Brain microvascular endothelial cell (primary cell): ENCODE results near the gene RNF126.
"Not testable (repeated sequence)": the region's sequence is repeated elsewhere in the genome, so short reads cannot be mapped to it uniquely, and the experiment has no call there.

ENCODE experiments used
- DNase-seq: peaks from one replicate; pipeline ENCODE4 v3.0.0-alpha.2; 2020
- H3K27ac ChIP-seq: fragments of 250-450 bp; sonication (Bioruptor Pico); 2 replicates; pipeline ENCODE4 v1.5.1; 2020; ENCODE audit warnings: mild to moderate bottlenecking, moderate library complexity
- H3K27me3 ChIP-seq: fragments of 250-450 bp; sonication (Bioruptor Pico); replicated peaks from 2 replicates; pipeline ENCODE4 v1.5.1; 2020; ENCODE audit warnings: mild to moderate bottlenecking
- H3K36me3 ChIP-seq: fragments of 250-450 bp; sonication (Bioruptor Pico); replicated peaks from 2 replicates; pipeline ENCODE4 v1.5.1; 2020; ENCODE audit warnings: mild to moderate bottlenecking
- H3K4me3 ChIP-seq: 2 replicates; pipeline ENCODE4 v1.5.1; 2011; ENCODE audit warnings: low read depth, mild to moderate bottlenecking, control low read depth, low read length, moderate library complexity
- in situ Hi-C: cut with HindIII; loops from 2 replicates; pipeline ENCODE4 v1.10.0; 2017; ENCODE audit warnings: low sequenced_read_pairs, low pct_ligation_motif_present
- TF ChIP-seq, protein P1 (sequence below): IDR thresholded peaks from 2 replicates; pipeline ENCODE4 v1.5.1; 2011; ENCODE audit warnings: low read depth, mild to moderate bottlenecking, moderate library complexity, low read length, control low read depth, inconsistent platforms; ENCODE audit errors: missing control alignments

Gene RNF126

DNA sequence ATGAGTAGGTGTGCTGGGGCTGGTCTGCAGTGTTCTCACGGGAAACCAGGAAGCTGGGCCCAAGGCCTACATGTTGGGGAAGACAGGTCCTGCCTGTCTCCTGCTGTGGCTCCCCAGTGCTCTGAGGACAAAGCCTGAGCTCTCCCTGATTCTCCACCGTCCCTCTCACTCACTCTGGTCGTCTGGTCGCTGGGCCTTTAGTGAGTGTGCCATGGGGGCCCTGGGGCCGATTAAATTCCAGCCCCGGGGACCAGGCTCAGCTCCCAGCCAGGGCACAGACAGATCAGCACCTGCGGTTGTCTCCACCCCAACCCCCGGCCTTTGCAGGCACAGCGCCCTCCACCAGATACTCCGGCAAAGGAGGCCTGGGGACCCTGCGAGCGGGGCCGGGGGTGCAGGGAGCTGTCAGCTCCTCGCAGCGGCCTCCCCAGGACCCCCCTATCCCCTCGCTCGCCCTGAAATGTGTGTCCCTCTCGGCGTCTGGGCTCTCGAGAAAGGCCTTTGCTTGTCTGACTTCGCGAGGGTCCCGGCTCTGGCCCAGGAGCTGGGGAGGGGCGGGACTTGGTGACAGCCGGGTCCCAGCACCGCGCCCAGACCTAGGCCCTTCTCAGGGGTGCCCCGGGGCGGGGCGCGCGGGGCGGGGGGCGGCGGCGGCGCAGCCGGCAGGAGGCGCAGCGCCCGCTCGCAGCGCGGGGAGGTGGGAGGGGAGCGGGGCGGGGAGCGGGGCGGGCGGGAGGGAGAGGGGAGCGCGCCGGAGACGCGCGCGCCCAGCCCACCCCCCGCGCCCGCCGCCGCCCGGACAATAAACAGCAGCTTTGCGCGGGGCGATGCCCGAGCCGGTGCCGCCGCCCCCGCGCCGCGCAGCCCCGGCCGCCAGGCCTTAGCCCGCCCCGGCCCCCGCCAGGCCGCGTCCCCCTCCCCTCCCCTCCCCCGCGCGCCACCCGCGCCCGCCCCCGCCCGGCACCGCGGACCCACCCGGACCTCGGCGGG is 45.4 kb upstream of the RNF126 start, which contains the start of gene PALM:
PALM (plus strand) TSS at position 782 of the 990 bp plus-strand sequence. CDS start 212 bp downstream, outside the sequence.
- no peak within 1 kb of the TSS for H3K27ac ChIP-seq
- H3K36me3 ChIP-seq, result no peaks in the 10 kb centered on the region
- no peak for DNase-seq
- in situ Hi-C loops, result no loop called here
- peaks cover 3% of the 10 kb centered on the region for H3K27me3 ChIP-seq
- peak within 1 kb of the TSS; percentile 39 for H3K4me3 ChIP-seq
- TF ChIP-seq, protein P1, sequence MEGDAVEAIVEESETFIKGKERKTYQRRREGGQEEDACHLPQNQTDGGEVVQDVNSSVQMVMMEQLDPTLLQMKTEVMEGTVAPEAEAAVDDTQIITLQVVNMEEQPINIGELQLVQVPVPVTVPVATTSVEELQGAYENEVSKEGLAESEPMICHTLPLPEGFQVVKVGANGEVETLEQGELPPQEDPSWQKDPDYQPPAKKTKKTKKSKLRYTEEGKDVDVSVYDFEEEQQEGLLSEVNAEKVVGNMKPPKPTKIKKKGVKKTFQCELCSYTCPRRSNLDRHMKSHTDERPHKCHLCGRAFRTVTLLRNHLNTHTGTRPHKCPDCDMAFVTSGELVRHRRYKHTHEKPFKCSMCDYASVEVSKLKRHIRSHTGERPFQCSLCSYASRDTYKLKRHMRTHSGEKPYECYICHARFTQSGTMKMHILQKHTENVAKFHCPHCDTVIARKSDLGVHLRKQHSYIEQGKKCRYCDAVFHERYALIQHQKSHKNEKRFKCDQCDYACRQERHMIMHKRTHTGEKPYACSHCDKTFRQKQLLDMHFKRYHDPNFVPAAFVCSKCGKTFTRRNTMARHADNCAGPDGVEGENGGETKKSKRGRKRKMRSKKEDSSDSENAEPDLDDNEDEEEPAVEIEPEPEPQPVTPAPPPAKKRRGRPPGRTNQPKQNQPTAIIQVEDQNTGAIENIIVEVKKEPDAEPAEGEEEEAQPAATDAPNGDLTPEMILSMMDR, result no peak

DNA sequence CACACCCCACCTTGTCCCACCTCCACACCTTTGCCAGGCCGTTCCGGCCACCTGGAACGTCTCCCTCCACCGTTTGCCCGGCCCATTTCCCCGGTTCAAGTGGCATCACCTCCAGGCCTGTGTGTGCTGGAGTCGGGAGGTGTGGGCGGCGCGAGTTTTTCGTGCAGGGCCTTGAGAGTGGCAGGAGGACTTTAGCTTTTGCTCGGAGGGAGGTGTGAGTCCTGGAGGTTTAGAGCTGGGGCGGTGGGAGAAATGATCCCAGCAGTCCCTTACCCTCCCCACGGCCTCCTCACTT is 41.4 kb upstream of the RNF126 start:
- DNase-seq, result no peak
- TF ChIP-seq, protein P1, result no peak
- Histone ChIP-seq H3K36me3 (no peaks in the 10 kb centered on the region), H3K27ac (no peak overlapping the region), H3K4me3 (no peak overlapping the region), H3K27me3 (peaks cover 3% of the 10 kb centered on the region)
- in situ Hi-C loops, result no loop called here

DNA sequence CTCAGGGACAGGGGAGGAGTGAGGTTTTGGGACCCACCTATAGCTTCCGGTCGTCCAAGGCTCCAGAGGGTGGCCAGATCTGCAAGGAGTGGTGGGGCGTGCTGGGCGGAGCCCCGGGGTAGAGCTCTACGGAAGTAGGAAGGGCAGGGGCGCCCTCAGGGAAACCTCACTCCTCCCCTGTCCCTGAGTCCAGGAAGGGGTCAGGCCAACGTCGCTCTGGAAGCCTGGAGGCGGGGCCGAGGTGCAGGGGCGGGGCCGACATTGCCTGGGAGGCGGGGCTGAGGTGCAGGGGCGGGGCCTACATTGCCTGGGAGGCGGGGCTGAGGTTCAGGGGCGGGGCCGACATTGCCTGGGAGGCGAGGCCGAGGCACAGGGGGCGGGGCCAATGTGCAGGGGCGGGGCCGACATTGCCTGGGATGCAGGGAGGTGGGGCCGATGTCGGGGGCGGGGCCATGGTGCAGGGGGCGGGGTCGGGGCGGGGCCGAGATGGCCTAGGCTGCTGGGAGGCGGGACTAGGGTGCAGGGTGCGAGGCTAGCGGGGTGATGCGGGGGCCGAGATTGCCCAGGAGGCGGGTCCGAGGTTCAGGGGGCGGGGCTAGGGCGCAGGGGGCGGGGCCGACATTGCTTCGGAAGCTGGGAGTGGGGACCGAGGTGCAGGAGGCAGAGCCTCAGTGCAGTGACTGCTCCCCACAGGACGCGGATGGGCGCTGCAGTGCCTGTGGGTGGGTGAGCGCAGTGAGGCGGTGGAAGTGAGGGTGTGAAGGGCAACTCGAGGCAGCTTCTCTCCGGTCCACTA is 40.8 kb upstream of the RNF126 start:
- DNase-seq, result peak; percentile 41
- in situ Hi-C loops, result no loop called here
- TF ChIP-seq, protein P1, result no peak
- Histone ChIP-seq H3K36me3 (no peaks in the 10 kb centered on the region), H3K27ac (no peak overlapping the region), H3K4me3 (no peak overlapping the region), H3K27me3 (no peaks in the 10 kb centered on the region)

DNA sequence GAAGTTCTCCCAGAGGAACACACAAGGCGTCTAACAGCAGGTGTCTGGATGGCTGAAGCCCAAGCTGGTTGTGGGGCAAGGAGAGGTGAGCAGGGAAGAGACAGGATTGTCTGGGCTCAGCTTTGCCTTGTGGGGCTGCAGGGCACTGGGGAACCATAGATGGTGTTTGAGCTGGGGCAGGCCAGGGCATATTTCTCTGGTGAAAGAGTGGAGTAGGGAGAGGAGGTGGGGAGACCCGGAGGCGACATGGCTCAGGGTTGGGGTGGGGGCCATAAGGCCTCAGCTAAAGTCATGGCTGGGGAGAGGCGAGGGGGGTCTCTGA is 40.3 kb upstream of the RNF126 start:
- in situ Hi-C loops, result no loop called here
- no peak overlapping the region for H3K4me3 ChIP-seq
- no peak for DNase-seq
- no peaks in the 10 kb centered on the region for H3K36me3 ChIP-seq
- H3K27ac ChIP-seq, result no peak overlapping the region
- H3K27me3 ChIP-seq, result no peaks in the 10 kb centered on the region
- TF ChIP-seq, protein P1, result no peak

DNA sequence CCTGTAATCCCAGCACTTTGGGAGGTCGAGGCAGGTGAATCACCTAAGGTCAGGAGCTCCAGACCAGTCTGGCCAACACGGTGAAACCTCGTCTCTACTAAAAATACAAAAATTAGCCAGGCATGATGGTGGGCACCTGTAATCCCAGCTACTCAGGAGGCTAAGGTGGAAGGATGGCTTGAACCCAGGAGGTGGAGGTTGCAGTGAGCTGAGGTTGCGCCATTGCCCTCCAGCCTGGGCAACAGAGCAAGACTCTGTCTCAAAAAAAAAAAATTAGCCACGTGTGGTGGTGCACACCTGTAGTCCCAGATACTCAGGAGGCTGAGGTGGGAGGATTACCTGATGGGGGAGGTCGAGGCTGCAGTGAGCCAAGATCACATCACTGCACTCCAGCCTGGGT is 39.8 kb upstream of the RNF126 start:
- H3K27me3 ChIP-seq, H3K36me3 ChIP-seq, in situ Hi-C loops, H3K27ac ChIP-seq, DNase-seq, H3K4me3 ChIP-seq: not testable (repeated sequence)

DNA sequence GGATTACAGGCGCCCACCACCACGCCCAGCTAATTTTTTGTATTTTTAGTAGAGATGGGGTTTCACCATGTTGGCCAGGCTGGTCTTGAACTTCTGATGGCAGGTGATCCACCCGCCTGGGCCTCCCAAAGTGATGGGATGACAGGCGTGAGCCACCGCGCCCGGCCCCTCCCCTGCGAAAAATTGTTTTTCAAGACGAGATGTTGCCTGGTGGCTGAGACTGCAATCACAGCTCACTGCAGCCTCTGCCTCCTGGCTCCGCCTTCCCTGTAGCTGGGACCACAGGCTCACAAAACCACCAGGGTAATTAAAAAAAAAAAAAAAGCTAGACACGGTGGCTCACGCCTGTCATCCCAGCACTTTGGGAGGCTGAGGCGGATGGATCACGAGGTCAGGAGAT is 36.9 kb upstream of the RNF126 start:
- in situ Hi-C loops, DNase-seq, H3K36me3 ChIP-seq, H3K27me3 ChIP-seq, H3K4me3 ChIP-seq, H3K27ac ChIP-seq: not testable (repeated sequence)

DNA sequence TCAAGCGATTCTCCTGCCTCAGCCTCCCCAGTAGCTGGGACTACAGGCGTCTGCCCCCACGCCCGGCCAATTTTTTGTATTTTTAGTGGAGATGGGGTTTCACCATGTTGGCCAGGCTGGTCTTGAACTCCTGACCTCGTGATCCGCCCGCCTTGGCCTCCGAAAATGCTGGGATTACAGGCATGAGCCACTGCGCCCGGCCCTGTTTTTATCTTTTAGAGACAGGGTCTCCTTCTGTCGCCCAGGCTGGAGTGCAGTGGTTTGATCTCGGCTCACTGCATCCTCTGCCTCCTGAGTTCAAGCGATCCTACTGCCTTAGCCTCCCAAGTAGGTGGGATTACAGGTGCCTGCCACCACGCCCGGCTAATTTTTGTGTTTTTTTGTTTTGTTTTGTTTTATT is 35.5 kb upstream of the RNF126 start:
- H3K27me3 ChIP-seq, DNase-seq, H3K4me3 ChIP-seq, H3K36me3 ChIP-seq, H3K27ac ChIP-seq, in situ Hi-C loops: not testable (repeated sequence)
